Stimulated activated CD8-positive, alpha-beta memory T cell treated with anti-CD3 and anti-CD28 coated beads, Interleukin-7, amount 100 ng/mL, for 1 hour (primary cell): ENCODE data around the gene DCC.

ENCODE experiments used
- DNase-seq, 2 donors: peaks; one replicate each; pipeline ENCODE4 v3.0.0-alpha.2; 2020; ENCODE audit warnings: low read depth in 2 of 2

The DCC gene

DNA sequence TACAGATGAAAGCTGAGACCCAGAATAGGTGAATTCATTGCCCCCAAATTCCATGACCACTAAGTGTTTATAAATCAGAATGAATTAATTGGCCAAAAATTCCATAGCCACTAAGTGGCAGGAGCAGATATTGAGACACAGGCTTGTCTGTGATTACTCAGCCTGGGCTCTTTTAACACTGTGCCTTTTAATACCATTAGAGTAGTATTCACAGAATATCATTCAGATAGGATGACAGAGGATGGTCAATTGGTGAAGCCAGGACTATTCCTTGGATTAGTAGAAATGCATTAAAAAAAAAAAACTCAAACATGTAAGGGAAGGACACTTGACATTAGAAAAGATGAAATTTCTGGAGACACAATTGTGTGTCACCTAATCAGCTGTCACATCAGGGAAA, 698.6 kb downstream of the DCC start:
- DNase-seq, result no peak

DNA sequence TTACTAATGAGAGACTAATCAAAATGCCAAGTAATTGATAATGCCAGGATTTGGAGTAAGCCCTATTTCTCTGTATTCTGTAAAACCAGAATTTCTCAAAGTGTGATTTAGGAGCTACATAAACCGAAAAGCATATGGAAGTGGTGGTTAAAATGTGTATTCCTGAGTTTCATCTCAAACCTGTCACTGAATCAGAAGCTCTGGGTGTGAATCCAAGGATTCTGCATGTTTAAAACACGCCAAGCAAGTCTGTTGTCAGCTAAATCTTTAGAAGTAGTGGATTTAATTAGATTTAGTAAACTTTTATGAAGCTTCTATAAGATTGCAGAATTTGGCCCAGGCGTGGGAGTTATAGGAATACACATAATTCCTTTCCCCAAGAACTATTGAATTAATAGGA, 700.3 kb downstream of the DCC start:
- DNase-seq, result no peak

- no peak for DNase-seq
These were observed 716.1 kb downstream of the DCC start for GRCh38 chr18:53056064-53056463.

DNA sequence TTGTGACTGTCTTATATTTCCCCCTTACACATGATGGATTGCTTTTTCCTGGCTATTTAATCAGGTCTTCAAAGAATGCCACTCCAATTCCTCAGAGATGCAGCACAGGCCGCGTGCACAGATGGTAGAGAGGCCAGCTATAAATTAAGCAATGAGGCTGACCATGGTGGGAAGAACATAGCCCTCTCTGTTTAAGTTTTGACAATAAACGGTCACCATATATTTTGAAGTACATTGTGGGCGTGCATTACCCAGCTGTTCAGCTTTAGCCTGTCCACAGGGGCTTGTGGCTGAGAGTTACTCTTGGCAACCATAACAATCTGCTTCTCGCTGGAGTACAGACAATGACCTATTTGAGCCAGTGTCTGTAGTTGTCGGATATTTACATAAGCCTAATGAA, 730.8 kb downstream of the DCC start:
- no peak for DNase-seq

DNA sequence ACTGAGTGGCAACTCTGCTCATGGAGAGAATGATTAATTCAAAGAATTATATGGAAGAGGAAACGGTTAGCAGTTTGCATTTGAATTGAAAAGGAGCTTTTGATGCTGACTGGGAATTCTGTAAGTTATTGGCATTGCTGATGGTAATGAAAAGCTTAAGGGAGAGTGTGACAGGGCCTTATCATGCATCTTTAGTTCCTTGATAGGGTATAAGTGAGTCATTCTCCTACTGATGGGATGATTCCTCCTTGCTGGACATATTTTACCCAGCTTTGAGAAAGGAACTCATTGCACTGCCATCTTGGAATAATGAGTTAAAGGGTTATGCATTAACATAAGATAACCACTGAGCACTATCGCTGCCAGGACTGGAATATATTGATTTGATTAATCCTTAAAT, 740.7 kb downstream of the DCC start:
- no peak for DNase-seq

GRCh38 chr18:53093636-53094035, 753.6 kb downstream of the DCC start:
- DNase-seq, result no peak

GRCh38 chr18:53101536-53102105, 761.6 kb downstream of the DCC start:
- DNase-seq, result no peak

- DNase-seq, result no peak
These were observed 774.4 kb downstream of the DCC start for GRCh38 chr18:53114441-53114840.

- no peak for DNase-seq
These were observed 776.0 kb downstream of the DCC start for GRCh38 chr18:53115876-53116585.

DNA sequence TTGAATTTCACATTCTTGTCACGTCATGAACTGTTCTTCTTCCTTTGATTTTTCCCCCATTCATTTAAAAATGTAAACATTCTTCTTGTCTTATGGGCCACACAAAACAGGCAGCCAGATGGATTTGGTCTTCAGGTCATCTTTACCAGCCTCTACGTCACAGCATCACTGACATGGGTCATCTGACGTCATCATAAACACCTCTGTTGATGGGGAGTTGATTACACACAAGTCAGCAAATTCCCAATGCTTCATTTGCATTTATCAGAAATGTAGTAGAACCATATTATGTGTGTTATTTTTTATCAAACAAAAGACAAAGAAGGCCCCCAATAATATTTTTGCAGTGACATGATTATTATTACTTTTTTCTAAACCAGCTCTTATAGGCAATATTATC, 777.9 kb downstream of the DCC start:
- DNase-seq, result no peak

DNA sequence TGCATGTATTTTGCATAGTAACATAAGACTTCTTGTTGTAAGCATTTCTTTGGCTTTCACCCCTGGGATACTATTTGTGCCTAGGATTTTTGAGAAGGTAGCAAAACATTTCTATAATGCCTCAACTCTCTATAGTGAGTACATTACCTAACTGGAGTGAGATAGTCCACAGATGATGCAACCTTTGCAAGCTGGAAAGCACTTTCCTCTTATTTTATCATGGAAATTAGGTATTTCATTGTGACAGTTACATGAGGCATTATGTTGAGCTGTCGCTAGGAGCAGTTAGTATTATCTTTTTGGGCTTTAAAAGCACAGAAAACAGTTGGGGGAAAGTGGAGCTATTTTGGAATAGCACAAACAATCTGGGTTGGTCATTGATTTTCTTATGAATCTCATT, 786.2 kb downstream of the DCC start:
- no peak for DNase-seq

GRCh38 chr18:53131001-53131400, 791.0 kb downstream of the DCC start:
- DNase-seq, result no peak

- no peak for DNase-seq
These were observed 794.7 kb downstream of the DCC start for GRCh38 chr18:53134711-53135110.

DNA sequence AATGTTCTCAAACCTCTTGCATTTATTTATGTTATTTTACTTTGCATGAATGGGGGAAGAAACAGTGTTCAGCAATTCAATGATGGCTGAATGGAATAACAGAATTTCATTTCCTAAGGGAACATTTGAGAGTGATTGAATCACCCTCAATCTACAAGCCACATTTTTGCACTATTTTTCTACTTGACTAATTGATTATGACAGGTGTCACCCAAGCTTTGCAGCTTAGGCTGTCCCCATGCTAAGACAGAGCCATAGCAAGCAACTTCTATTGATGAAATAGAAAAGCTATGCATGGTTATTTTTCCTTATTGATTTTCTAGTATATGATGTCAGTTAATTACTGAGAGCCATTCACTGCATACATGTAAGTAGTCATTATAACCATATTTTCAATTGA, 795.7 kb downstream of the DCC start:
- DNase-seq, result no peak

- DNase-seq, result no peak
These were observed 799.9 kb downstream of the DCC start for GRCh38 chr18:53139746-53140500.

DNA sequence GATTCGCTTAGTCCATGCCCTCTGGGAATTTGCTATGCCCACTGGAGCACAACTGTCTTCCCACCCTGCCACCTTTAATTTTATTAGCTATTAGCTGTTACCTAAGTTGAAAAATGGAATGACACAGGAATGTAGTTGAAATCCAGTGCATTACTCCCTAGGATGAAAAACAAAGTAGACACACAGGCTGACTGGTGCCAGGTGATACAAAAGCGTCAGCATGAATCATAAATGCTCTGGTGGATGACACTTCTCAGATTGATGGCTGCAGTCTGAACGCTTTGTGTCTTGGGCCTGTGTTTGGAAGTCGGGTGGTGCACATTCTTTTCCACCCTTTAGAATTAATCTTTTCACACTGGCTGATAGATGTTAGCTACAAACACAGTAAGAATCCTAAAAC, 802.0 kb downstream of the DCC start:
- no peak for DNase-seq

GRCh38 chr18:53147472-53147871, 807.5 kb downstream of the DCC start:
- no peak for DNase-seq

GRCh38 chr18:53148123-53148522, 808.1 kb downstream of the DCC start:
- DNase-seq, result no peak

- DNase-seq, result no peak
These were observed 812.5 kb downstream of the DCC start for GRCh38 chr18:53152476-53152875.

DNA sequence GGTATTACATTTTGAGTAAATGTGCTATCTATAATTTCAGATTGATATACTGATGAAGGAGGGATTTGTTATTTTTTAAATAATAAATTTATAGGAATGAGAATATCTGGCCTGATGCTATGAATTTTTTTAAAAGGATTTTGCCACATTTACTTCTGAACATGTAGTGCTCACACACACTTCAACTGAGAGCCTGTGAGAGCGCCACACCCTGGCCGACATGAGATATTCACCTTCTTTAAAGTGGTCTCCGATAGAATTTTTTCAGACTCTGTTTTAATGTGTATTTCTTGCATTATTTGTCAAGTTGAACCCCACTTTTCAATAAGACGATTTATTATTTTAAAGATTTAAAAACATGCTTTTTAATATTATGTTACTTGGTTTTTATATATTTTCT, 813.3 kb downstream of the DCC start:
- no peak for DNase-seq

- DNase-seq, result no peak
These were observed 813.8 kb downstream of the DCC start for GRCh38 chr18:53153800-53154199.

DNA sequence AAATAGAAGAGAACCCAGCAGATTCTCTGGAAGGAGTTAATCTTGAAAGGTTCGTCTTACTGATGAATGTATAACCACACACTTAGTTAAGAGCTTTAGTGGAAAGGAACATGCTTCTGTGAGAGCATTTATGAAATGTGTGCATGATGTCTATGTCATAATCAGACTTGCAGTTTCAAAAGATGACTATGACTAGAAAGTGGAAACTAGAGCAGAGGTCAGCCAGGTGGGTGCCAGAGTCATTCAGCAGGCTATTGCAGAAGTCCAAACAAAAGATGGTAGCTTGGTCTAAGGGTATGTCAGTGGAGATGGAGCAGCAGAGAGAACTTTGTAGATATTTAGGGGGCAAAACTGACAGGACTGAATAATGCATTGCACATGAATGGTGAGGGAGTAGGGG, 825.8 kb downstream of the DCC start:
- DNase-seq, result no peak

- DNase-seq, result no peak
These were observed 829.3 kb downstream of the DCC start for GRCh38 chr18:53169346-53169745.
